GM12801 (cell line): ENCODE data around the gene ABCC4.

Source experiments
- CTCF ChIP-seq: IDR thresholded peaks from one replicate; pipeline ENCODE4 v1.5.1; 2011; ENCODE audit warnings: control low read depth; ENCODE audit not compliant: insufficient read length; ENCODE audit errors: extremely low read depth

Gene ABCC4

GRCh38 chr13:95067303-95067702 is 233.9 kb downstream of the ABCC4 start:
- no peak for TF ChIP-seq CTCF

- TF ChIP-seq CTCF = no peak
Measured at GRCh38 chr13:95060014-95060519, 241.2 kb downstream of the ABCC4 start.

- TF ChIP-seq CTCF = no peak
Measured at GRCh38 chr13:95059306-95059705, 241.9 kb downstream of the ABCC4 start.

- TF ChIP-seq CTCF = no peak
Measured at GRCh38 chr13:95058680-95059079, 242.6 kb downstream of the ABCC4 start.

GRCh38 chr13:95056266-95056665 is 245.0 kb downstream of the ABCC4 start:
- no peak for TF ChIP-seq CTCF

- no peak for TF ChIP-seq CTCF
Measured at GRCh38 chr13:95050800-95051615, 250.2 kb downstream of the ABCC4 start.

GRCh38 chr13:95049772-95050171 is 251.5 kb downstream of the ABCC4 start:
- no peak for TF ChIP-seq CTCF
